ENCODE data around the gene PTGER1.

The PTGER1 gene

GRCh38 chr19:14492756-14493337 lies 17.7 kb upstream of the PTGER1 start:
- TF ChIP-seq CTCF (IDR thresholded peaks at IDR 0.05), result no peak
- no peak for TF ChIP-seq ZFX (IDR thresholded peaks at IDR 0.05; ENCODE audit: borderline replicate concordance)
- H3K27ac ChIP-seq, result no peak overlapping the region

GRCh38 chr19:14487370-14488125 lies 12.4 kb upstream of the PTGER1 start:
- TF ChIP-seq CTCF (IDR thresholded peaks at IDR 0.05) (no peak), ZFX (IDR thresholded peaks at IDR 0.05; ENCODE audit: borderline replicate concordance) (no peak)
- no peak overlapping the region for H3K27ac ChIP-seq

GRCh38 chr19:14482172-14482941 lies 7.2 kb upstream of the PTGER1 start:
- no peak overlapping the region for H3K27ac ChIP-seq
- TF ChIP-seq CTCF (IDR thresholded peaks at IDR 0.05) (no peak), ZFX (IDR thresholded peaks at IDR 0.05; ENCODE audit: borderline replicate concordance) (no peak)

- no peak overlapping the region for H3K27ac ChIP-seq
- no peak for TF ChIP-seq CTCF (IDR thresholded peaks at IDR 0.05)
- no peak for TF ChIP-seq ZFX (IDR thresholded peaks at IDR 0.05; ENCODE audit: borderline replicate concordance)
Observed at GRCh38 chr19:14480700-14481079, 5.5 kb upstream of the PTGER1 start.

- no peak overlapping the region for H3K27ac ChIP-seq
- peak; percentile 97 for TF ChIP-seq CTCF (IDR thresholded peaks at IDR 0.05)
- no peak for TF ChIP-seq ZFX (IDR thresholded peaks at IDR 0.05; ENCODE audit: borderline replicate concordance)
Observed at GRCh38 chr19:14479975-14480699, 5.0 kb upstream of the PTGER1 start.

GRCh38 chr19:14479309-14479974 lies 4.3 kb upstream of the PTGER1 start:
- no peak for TF ChIP-seq ZFX (IDR thresholded peaks at IDR 0.05; ENCODE audit: borderline replicate concordance)
- no peak for TF ChIP-seq CTCF (IDR thresholded peaks at IDR 0.05)
- no peak overlapping the region for H3K27ac ChIP-seq
